Kidney epithelial cell (primary cell): ENCODE measurements around the gene HSPH1. TPM values are rescaled to one million over a fixed set of nuclear protein-coding genes. Genes with fewer than 3 reads are reported as not detected.

Experiments used
- DNase-seq: peaks from one replicate; pipeline ENCODE4 v3.0.0-alpha.2; 2010; ENCODE audit warnings: low read depth
- H3K27me3 ChIP-seq: 2 replicates; pipeline ENCODE4 v1.6.0; 2011; ENCODE audit warnings: low read length; ENCODE audit not compliant: control insufficient read depth, insufficient read depth
- H3K36me3 ChIP-seq: 2 replicates; pipeline ENCODE4 v1.5.1; 2011; ENCODE audit warnings: low read length; ENCODE audit not compliant: control insufficient read depth, insufficient read depth
- H3K4me3 ChIP-seq: 2 replicates; pipeline ENCODE4 v1.5.1; 2011; ENCODE audit warnings: low read depth, mild to moderate bottlenecking, control low read depth, low read length
- CTCF ChIP-seq: IDR thresholded peaks from 2 replicates; pipeline ENCODE4 v1.5.1; 2011; ENCODE audit warnings: mild to moderate bottlenecking, moderate library complexity, low read length, control low read depth, inconsistent platforms; ENCODE audit not compliant: insufficient read depth, poor library complexity, severe bottlenecking
- total RNA-seq: library from RNA; depleted of rRNA; stranded (reverse); fragments of >200 nt; gene quantifications from 2 replicates; pipeline ENCODE4 v1.2.3, GENCODE V29; 2015

The HSPH1 gene
- total RNA-seq, 1 donor from 2014 or later, result 52.3 TPM

DNA sequence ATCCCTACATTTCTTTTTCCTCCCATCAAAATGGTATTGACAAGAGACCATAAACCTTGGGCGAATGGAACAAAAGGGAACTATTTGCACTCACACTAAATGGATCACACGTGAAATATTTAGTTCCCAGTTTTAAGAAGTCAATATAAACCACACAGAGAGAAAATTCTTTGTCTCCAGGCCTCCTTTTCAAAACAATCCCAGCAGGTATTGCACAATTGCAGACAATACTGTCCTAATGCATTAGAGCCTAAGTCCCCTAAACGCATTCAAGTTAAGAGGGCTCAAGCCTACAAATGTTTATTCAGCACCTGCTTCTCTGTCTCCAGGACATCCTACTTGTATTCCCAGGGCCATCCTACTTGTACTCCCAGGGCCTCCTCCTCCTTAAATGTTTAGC lies 36.8 kb upstream of the HSPH1 start:
- Histone ChIP-seq H3K4me3 (no peak overlapping the region), H3K36me3 (no peaks in the 10 kb centered on the region), H3K27me3 (no peaks in the 10 kb centered on the region)
- DNase-seq, result no peak
- TF ChIP-seq CTCF, result no peak

- Histone ChIP-seq H3K4me3 (no peak overlapping the region), H3K27me3 (no peaks in the 10 kb centered on the region), H3K36me3 (no peaks in the 10 kb centered on the region)
- DNase-seq, result no peak
- no peak for TF ChIP-seq CTCF
Measured at GRCh38 chr13:31196992-31197391, 35.3 kb upstream of the HSPH1 start.

DNA sequence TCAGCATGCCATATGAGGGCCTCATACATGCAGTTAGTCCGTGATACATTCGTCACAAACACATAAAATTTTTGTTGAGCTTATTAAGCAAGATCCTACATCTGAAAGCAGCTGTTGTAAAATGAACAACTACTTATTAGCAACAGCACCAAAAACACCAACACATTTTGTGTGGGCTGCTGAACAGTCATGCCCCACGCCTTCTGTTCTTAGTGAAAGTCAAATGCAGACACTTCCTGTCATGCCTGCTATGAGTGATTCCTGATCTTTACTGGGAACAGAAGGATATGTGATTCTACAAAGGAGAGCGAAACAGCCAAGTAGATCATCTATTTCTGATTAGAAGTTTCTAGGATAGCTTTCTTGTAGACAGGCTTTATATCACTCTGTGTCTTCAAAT lies 33.9 kb upstream of the HSPH1 start:
- no peak overlapping the region for H3K4me3 ChIP-seq
- no peak for DNase-seq
- no peak for TF ChIP-seq CTCF
- H3K36me3 ChIP-seq, result no peaks in the 10 kb centered on the region
- no peaks in the 10 kb centered on the region for H3K27me3 ChIP-seq

GRCh38 chr13:31192306-31192705 lies 30.6 kb upstream of the HSPH1 start:
- no peak for DNase-seq
- Histone ChIP-seq H3K36me3 (no peaks in the 10 kb centered on the region), H3K4me3 (no peak overlapping the region), H3K27me3 (no peaks in the 10 kb centered on the region)
- TF ChIP-seq CTCF, result no peak

DNA sequence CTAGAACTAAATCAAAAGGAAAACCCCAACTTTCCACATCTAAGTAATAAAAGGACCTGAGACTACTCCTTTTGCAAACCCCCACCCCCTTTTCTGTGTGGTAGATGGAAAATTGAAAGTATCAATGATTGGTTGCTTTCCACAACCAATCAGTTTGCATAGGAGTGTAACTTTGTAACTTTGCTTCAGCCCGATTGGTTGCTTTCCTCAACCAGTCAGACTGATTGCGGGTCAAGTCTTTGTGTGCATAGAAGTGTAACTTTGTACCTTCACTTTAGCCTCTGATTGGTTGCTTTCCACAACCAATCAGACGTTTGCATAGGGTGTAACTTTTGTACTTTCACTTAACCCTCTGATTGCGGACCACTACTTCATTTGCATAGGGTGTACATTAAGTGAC lies 30.0 kb upstream of the HSPH1 start:
- H3K36me3 ChIP-seq, result no peaks in the 10 kb centered on the region
- DNase-seq, result no peak
- no peaks in the 10 kb centered on the region for H3K27me3 ChIP-seq
- no peak for TF ChIP-seq CTCF
- H3K4me3 ChIP-seq, result no peak overlapping the region

GRCh38 chr13:31184981-31185645 lies 23.4 kb upstream of the HSPH1 start:
- H3K27me3 ChIP-seq, result no peaks in the 10 kb centered on the region
- no peak for DNase-seq
- no peak overlapping the region for H3K4me3 ChIP-seq
- no peaks in the 10 kb centered on the region for H3K36me3 ChIP-seq
- TF ChIP-seq CTCF, result no peak
